A549 (cell line): Measurements from ENCODE around the gene EXOC1.

Source experiments
- CEBPB ChIP-seq, 2 experiments: fragments of >200 bp in 1 of 2; sonication (Bioruptor Twin) in 1 of 2; formaldehyde crosslinking in 1 of 2; IDR thresholded peaks; 2 replicates each; pipeline ENCODE4 v1.6.1; 2012 to 2016
- ESRRA ChIP-seq: fragments of 150-350 bp; IDR thresholded peaks from 2 replicates; pipeline ENCODE4 v1.6.1; 2014; ENCODE audit warnings: mild to moderate bottlenecking, low read length, borderline replicate concordance
- FOSL2 ChIP-seq, 2 experiments: fragments of 450-650 bp in 1 of 2; fragments of >200 bp in 1 of 2; sonication (Bioruptor Twin) in 1 of 2; formaldehyde crosslinking; IDR thresholded peaks; 2 replicates each; pipeline versions ENCODE4 v1.5.0 to v1.6.1; 2016 to 2020; ENCODE audit warnings: mild to moderate bottlenecking in 1 of 2, moderate library complexity in 1 of 2
- KDM5A ChIP-seq: fragments of 200-600 bp; sonication (generic); IDR thresholded peaks from 2 replicates; pipeline ENCODE4 v1.6.1; 2016; ENCODE audit warnings: antibody characterized with exemption, mild to moderate bottlenecking
- MAZ ChIP-seq: fragments of 150-350 bp; IDR thresholded peaks from 2 replicates; pipeline ENCODE4 v1.6.1; 2014; ENCODE audit warnings: antibody characterized with exemption, low read depth, low read length, borderline replicate concordance
- POLR2A ChIP-seq: IDR thresholded peaks from 2 replicates; pipeline ENCODE4 v1.6.1; 2012; ENCODE audit warnings: mild to moderate bottlenecking, low read length
- RAD21 ChIP-seq, 2 experiments: fragments of >200 bp in 1 of 2; sonication (Bioruptor Twin) in 1 of 2; formaldehyde crosslinking in 1 of 2; IDR thresholded peaks in 1 of 2; conservative IDR thresholded peaks in 1 of 2; 2 replicates in 1 of 2; 3 replicates in 1 of 2; pipeline ENCODE4 v1.6.1; 2012 to 2018; ENCODE audit warnings: inconsistent platforms in 1 of 2
- TF ChIP-seq, protein P1 (sequence below): fragments of 450-650 bp; IDR thresholded peaks from 2 replicates; pipeline ENCODE4 v1.6.1; 2014; ENCODE audit warnings: antibody characterized with exemption
- TF ChIP-seq, protein P2 (sequence below): fragments of >200 bp; sonication (Bioruptor Twin); formaldehyde crosslinking; IDR thresholded peaks from 3 replicates; pipeline ENCODE4 v1.5.1; 2016
- TF ChIP-seq, protein P3 (sequence below): IDR thresholded peaks from 2 replicates; pipeline ENCODE4 v1.6.1; 2012
- TF ChIP-seq, protein P4 (sequence below): IDR thresholded peaks from 2 replicates; pipeline ENCODE4 v1.6.1; 2012

DNA sequence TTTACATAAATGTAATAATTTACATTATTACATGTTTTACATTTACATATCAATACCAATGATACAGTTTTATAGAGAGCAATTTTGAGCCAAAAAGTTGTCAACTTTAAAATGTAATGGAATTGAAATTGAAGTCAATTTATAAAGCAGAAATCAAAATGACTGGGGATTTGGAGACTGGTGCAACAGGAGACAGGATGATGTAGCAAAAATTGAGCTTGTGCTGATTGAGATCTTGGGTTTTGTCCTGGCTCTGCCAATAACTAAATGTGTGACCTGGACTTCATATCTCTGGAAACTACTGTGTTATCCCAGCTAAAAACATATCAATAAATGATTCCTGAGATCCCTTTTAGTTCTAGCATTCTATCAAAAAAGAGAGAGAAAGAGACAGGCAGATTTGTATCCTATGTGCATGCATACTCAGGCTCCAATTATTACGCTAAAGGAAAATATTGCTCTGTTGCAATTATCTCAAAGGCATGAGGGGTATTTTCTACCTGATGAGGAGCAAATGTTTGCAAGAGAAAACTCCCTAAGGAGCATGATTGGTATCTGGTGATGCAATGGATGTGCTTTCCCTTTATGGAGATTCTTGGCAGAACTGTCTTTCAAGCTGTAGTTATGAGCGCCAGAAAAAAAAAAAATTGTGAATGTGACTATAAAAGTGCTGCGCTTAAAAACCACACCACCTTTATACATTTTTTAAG lies 19.2 kb upstream of the EXOC1 start:
- TF ChIP-seq, protein P1, sequence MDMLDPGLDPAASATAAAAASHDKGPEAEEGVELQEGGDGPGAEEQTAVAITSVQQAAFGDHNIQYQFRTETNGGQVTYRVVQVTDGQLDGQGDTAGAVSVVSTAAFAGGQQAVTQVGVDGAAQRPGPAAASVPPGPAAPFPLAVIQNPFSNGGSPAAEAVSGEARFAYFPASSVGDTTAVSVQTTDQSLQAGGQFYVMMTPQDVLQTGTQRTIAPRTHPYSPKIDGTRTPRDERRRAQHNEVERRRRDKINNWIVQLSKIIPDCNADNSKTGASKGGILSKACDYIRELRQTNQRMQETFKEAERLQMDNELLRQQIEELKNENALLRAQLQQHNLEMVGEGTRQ, result no peak
- TF ChIP-seq POLR2A, result no peak
- TF ChIP-seq RAD21 (conservative IDR thresholded peaks at IDR 0.05 in 1 of 2, IDR thresholded peaks at IDR 0.05 in 1 of 2), result no peak
- TF ChIP-seq, protein P2, sequence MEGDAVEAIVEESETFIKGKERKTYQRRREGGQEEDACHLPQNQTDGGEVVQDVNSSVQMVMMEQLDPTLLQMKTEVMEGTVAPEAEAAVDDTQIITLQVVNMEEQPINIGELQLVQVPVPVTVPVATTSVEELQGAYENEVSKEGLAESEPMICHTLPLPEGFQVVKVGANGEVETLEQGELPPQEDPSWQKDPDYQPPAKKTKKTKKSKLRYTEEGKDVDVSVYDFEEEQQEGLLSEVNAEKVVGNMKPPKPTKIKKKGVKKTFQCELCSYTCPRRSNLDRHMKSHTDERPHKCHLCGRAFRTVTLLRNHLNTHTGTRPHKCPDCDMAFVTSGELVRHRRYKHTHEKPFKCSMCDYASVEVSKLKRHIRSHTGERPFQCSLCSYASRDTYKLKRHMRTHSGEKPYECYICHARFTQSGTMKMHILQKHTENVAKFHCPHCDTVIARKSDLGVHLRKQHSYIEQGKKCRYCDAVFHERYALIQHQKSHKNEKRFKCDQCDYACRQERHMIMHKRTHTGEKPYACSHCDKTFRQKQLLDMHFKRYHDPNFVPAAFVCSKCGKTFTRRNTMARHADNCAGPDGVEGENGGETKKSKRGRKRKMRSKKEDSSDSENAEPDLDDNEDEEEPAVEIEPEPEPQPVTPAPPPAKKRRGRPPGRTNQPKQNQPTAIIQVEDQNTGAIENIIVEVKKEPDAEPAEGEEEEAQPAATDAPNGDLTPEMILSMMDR, result no peak
- no peak for TF ChIP-seq MAZ
- no peak for TF ChIP-seq FOSL2 (IDR thresholded peaks at IDR 0.05)
- TF ChIP-seq FOSL2 (CRISPR knock-in tag; IDR thresholded peaks at IDR 0.05), result no peak
- no peak for TF ChIP-seq ESRRA
- TF ChIP-seq, protein P3, sequence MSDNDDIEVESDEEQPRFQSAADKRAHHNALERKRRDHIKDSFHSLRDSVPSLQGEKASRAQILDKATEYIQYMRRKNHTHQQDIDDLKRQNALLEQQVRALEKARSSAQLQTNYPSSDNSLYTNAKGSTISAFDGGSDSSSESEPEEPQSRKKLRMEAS, result no peak
- no peak for TF ChIP-seq CEBPB (IDR thresholded peaks at IDR 0.05)
- TF ChIP-seq, protein P4, sequence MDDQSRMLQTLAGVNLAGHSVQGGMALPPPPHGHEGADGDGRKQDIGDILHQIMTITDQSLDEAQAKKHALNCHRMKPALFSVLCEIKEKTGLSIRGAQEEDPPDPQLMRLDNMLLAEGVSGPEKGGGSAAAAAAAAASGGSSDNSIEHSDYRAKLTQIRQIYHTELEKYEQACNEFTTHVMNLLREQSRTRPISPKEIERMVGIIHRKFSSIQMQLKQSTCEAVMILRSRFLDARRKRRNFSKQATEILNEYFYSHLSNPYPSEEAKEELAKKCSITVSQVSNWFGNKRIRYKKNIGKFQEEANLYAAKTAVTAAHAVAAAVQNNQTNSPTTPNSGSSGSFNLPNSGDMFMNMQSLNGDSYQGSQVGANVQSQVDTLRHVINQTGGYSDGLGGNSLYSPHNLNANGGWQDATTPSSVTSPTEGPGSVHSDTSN, result no peak
- TF ChIP-seq KDM5A, result no peak
